Effector memory CD4-positive, alpha-beta T cell (primary cell): ENCODE data around the gene ARHGAP18.

Experiments used
- DNase-seq, 3 donors: peaks; one replicate each; pipeline ENCODE4 v3.0.0-alpha.2; 2020
- H3K27ac ChIP-seq: 2 replicates; pipeline ENCODE4 v1.7.0; 2013; ENCODE audit warnings: mild to moderate bottlenecking, low read length, moderate library complexity; ENCODE audit not compliant: insufficient read depth, poor library complexity, severe bottlenecking
- H3K27me3 ChIP-seq: replicated peaks from 2 replicates; pipeline ENCODE4 v1.7.0; 2013; ENCODE audit warnings: mild to moderate bottlenecking, low read length; ENCODE audit not compliant: insufficient read depth, control insufficient read depth, poor library complexity, severe bottlenecking
- H3K36me3 ChIP-seq: 2 replicates; pipeline ENCODE4 v1.7.0; 2013; ENCODE audit warnings: mild to moderate bottlenecking, low read length, moderate library complexity; ENCODE audit not compliant: control insufficient read depth, insufficient read depth
- H3K4me1 ChIP-seq: 2 replicates; pipeline ENCODE4 v1.7.0; 2013; ENCODE audit warnings: low read length, mild to moderate bottlenecking; ENCODE audit not compliant: control insufficient read depth, insufficient read depth, poor library complexity, severe bottlenecking
- H3K4me3 ChIP-seq: 2 replicates; pipeline ENCODE4 v1.7.0; 2013; ENCODE audit warnings: low read length, low read depth, mild to moderate bottlenecking; ENCODE audit not compliant: insufficient read depth, poor library complexity, severe bottlenecking
- H3K9me3 ChIP-seq: 2 replicates; pipeline ENCODE4 v1.7.0; 2013; ENCODE audit warnings: mild to moderate bottlenecking, low read length, moderate library complexity; ENCODE audit not compliant: control insufficient read depth

ARHGAP18 gene

GRCh38 chr6:129707882-129708495 is 2.0 kb downstream of the ARHGAP18 start:
- Histone ChIP-seq H3K4me3 (no peak overlapping the region), H3K27ac (no peak overlapping the region), H3K9me3 (no peaks in the 10 kb centered on the region), H3K27me3 (no peaks in the 10 kb centered on the region), H3K36me3 (no peaks in the 10 kb centered on the region), H3K4me1 (peaks cover 5% of the 10 kb centered on the region)
- DNase-seq, result no peak

GRCh38 chr6:129707028-129707427 is 2.9 kb downstream of the ARHGAP18 start:
- Histone ChIP-seq H3K27me3 (no peaks in the 10 kb centered on the region), H3K27ac (no peak overlapping the region), H3K36me3 (no peaks in the 10 kb centered on the region), H3K4me1 (peaks cover 5% of the 10 kb centered on the region), H3K4me3 (no peak overlapping the region), H3K9me3 (no peaks in the 10 kb centered on the region)
- no peak for DNase-seq

GRCh38 chr6:129705212-129705611 is 4.8 kb downstream of the ARHGAP18 start:
- Histone ChIP-seq H3K4me1 (peaks cover 5% of the 10 kb centered on the region), H3K27ac (no peak overlapping the region), H3K4me3 (no peak overlapping the region), H3K27me3 (no peaks in the 10 kb centered on the region), H3K36me3 (no peaks in the 10 kb centered on the region), H3K9me3 (no peaks in the 10 kb centered on the region)
- DNase-seq, result no peak

GRCh38 chr6:129704708-129705107 is 5.3 kb downstream of the ARHGAP18 start:
- no peaks in the 10 kb centered on the region for H3K36me3 ChIP-seq
- peaks cover 5% of the 10 kb centered on the region for H3K4me1 ChIP-seq
- H3K27me3 ChIP-seq, result no peaks in the 10 kb centered on the region
- no peak overlapping the region for H3K4me3 ChIP-seq
- H3K9me3 ChIP-seq, result no peaks in the 10 kb centered on the region
- DNase-seq, result no peak
- no peak overlapping the region for H3K27ac ChIP-seq

GRCh38 chr6:129701721-129702455 is 8.1 kb downstream of the ARHGAP18 start:
- H3K9me3 ChIP-seq, result no peaks in the 10 kb centered on the region
- no peaks in the 10 kb centered on the region for H3K36me3 ChIP-seq
- no peak for DNase-seq
- H3K27ac ChIP-seq, result no peak overlapping the region
- H3K27me3 ChIP-seq, result no peaks in the 10 kb centered on the region
- no peak overlapping the region for H3K4me3 ChIP-seq
- H3K4me1 ChIP-seq, result no peaks in the 10 kb centered on the region

- Histone ChIP-seq H3K4me1 (peaks cover 4% of the 10 kb centered on the region), H3K27me3 (no peaks in the 10 kb centered on the region), H3K36me3 (no peaks in the 10 kb centered on the region), H3K4me3 (no peak overlapping the region), H3K27ac (no peak overlapping the region), H3K9me3 (no peaks in the 10 kb centered on the region)
- DNase-seq, result no peak
Measured at GRCh38 chr6:129700666-129701065, 9.3 kb downstream of the ARHGAP18 start.

- DNase-seq, result no peak
- Histone ChIP-seq H3K36me3 (no peaks in the 10 kb centered on the region), H3K4me3 (no peak overlapping the region), H3K4me1 (peaks cover 4% of the 10 kb centered on the region), H3K27ac (no peak overlapping the region), H3K9me3 (no peaks in the 10 kb centered on the region), H3K27me3 (no peaks in the 10 kb centered on the region)
Measured at GRCh38 chr6:129699659-129700058, 10.3 kb downstream of the ARHGAP18 start.

- no peaks in the 10 kb centered on the region for H3K27me3 ChIP-seq
- no peak for DNase-seq
- H3K36me3 ChIP-seq, result no peaks in the 10 kb centered on the region
- no peak overlapping the region for H3K27ac ChIP-seq
- H3K4me1 ChIP-seq, result peaks cover 4% of the 10 kb centered on the region
- no peak overlapping the region for H3K4me3 ChIP-seq
- H3K9me3 ChIP-seq, result no peaks in the 10 kb centered on the region
Measured at GRCh38 chr6:129698430-129698829, 11.5 kb downstream of the ARHGAP18 start.

GRCh38 chr6:129697788-129698187 is 12.2 kb downstream of the ARHGAP18 start:
- H3K27me3 ChIP-seq, result no peaks in the 10 kb centered on the region
- no peak for DNase-seq
- no peaks in the 10 kb centered on the region for H3K9me3 ChIP-seq
- H3K36me3 ChIP-seq, result no peaks in the 10 kb centered on the region
- no peak overlapping the region for H3K4me3 ChIP-seq
- H3K4me1 ChIP-seq, result peaks cover 4% of the 10 kb centered on the region
- H3K27ac ChIP-seq, result no peak overlapping the region

- H3K4me3 ChIP-seq, result no peak overlapping the region
- H3K4me1 ChIP-seq, result peaks cover 4% of the 10 kb centered on the region
- no peaks in the 10 kb centered on the region for H3K9me3 ChIP-seq
- H3K27me3 ChIP-seq, result no peaks in the 10 kb centered on the region
- H3K36me3 ChIP-seq, result no peaks in the 10 kb centered on the region
- no peak overlapping the region for H3K27ac ChIP-seq
- no peak for DNase-seq
Measured at GRCh38 chr6:129696843-129697242, 13.1 kb downstream of the ARHGAP18 start.
